Mesenchymal stem cell (in vitro differentiated cells and primary cell): ENCODE data around the gene RHOB.
"Not testable (repeated sequence)": the region's sequence is repeated elsewhere in the genome, so short reads cannot be mapped to it uniquely, and the experiment has no call there.

Experiments used
- DNase-seq: peaks from one replicate; pipeline ENCODE4 v3.0.0-alpha.2; 2013
- H2AFZ ChIP-seq: one replicate; pipeline ENCODE4 v1.6.1; 2013; ENCODE audit warnings: low read depth, mild to moderate bottlenecking, control low read depth, inconsistent platforms, low read length, moderate library complexity
- H2AK5ac ChIP-seq: 2 replicates; pipeline ENCODE4 v1.6.1; 2013; ENCODE audit warnings: low read length, moderate library complexity, mild to moderate bottlenecking, inconsistent platforms; ENCODE audit not compliant: severe bottlenecking
- H2BK120ac ChIP-seq: one replicate; pipeline ENCODE4 v1.6.1; 2013; ENCODE audit warnings: low read depth, mild to moderate bottlenecking, inconsistent platforms, low read length, moderate library complexity
- H2BK12ac ChIP-seq, 2 experiments: one replicate each; pipeline ENCODE4 v1.6.1; 2013; ENCODE audit warnings: inconsistent platforms in 2 of 2, low read length in 2 of 2, mild to moderate bottlenecking in 2 of 2, moderate library complexity in 2 of 2, control low read depth in 1 of 2
- H2BK15ac ChIP-seq: one replicate; pipeline ENCODE4 v1.6.1; 2013; ENCODE audit warnings: mild to moderate bottlenecking, low read depth, inconsistent platforms; ENCODE audit not compliant: poor library complexity, severe bottlenecking
- H2BK5ac ChIP-seq: 2 replicates; pipeline ENCODE4 v1.6.1; 2013; ENCODE audit warnings: low read depth, mild to moderate bottlenecking, low read length, control low read depth, inconsistent platforms; ENCODE audit not compliant: poor library complexity, severe bottlenecking
- H3K14ac ChIP-seq, 2 experiments: one replicate each; pipeline ENCODE4 v1.6.1; 2013; ENCODE audit warnings: inconsistent platforms in 2 of 2, low read length in 2 of 2, control low read depth in 1 of 2, mild to moderate bottlenecking in 1 of 2, moderate library complexity in 1 of 2
- H3K18ac ChIP-seq, 2 experiments: one replicate each; pipeline ENCODE4 v1.6.1; 2013; ENCODE audit warnings: inconsistent platforms in 2 of 2, low read length in 2 of 2, control low read depth in 1 of 2, low read depth in 1 of 2, mild to moderate bottlenecking in 1 of 2
- H3K23ac ChIP-seq, 2 experiments: one replicate each; pipeline ENCODE4 v1.6.1; 2013; ENCODE audit warnings: inconsistent platforms in 2 of 2, low read length in 2 of 2, mild to moderate bottlenecking in 2 of 2, moderate library complexity in 2 of 2, control low read depth in 1 of 2
- H3K27ac ChIP-seq: 2 replicates; pipeline ENCODE4 v1.5.1; 2013; ENCODE audit warnings: mild to moderate bottlenecking, moderate library complexity, low read length, control low read depth, inconsistent platforms; ENCODE audit not compliant: poor library complexity, severe bottlenecking
- H3K27me3 ChIP-seq, 2 experiments: 2 replicates each; pipeline versions ENCODE4 v1.6.1 to v1.7.0; 2013; ENCODE audit warnings: low read length in 2 of 2, mild to moderate bottlenecking in 2 of 2, moderate library complexity in 2 of 2, control low read depth in 1 of 2, inconsistent platforms in 1 of 2; ENCODE audit not compliant: control insufficient read depth in 1 of 2, insufficient read depth in 1 of 2
- H3K36me3 ChIP-seq, 2 experiments: 2 replicates each; pipeline versions ENCODE4 v1.6.1 to v1.7.0; 2013; ENCODE audit warnings: low read length in 2 of 2, control low read depth in 1 of 2, inconsistent platforms in 1 of 2, low read depth in 1 of 2, mild to moderate bottlenecking in 1 of 2; ENCODE audit not compliant: insufficient read depth in 2 of 2, control insufficient read depth in 1 of 2
- H3K4ac ChIP-seq, 2 experiments: one replicate each; pipeline ENCODE4 v1.6.1; 2013; ENCODE audit warnings: inconsistent platforms in 2 of 2, low read length in 2 of 2, mild to moderate bottlenecking in 2 of 2, moderate library complexity in 2 of 2, control low read depth in 1 of 2, low read depth in 1 of 2
- H3K4me1 ChIP-seq: 2 replicates; pipeline ENCODE4 v1.6.1; 2013; ENCODE audit warnings: low read depth, low read length, control low read depth; ENCODE audit not compliant: control insufficient read depth, insufficient read depth
- H3K4me2 ChIP-seq: 2 replicates; pipeline ENCODE4 v1.6.1; 2013; ENCODE audit warnings: low read length, mild to moderate bottlenecking, inconsistent platforms; ENCODE audit not compliant: poor library complexity, severe bottlenecking
- H3K4me3 ChIP-seq, 2 experiments: 2 replicates each; pipeline versions ENCODE4 v1.5.1 to v1.7.0; 2013; ENCODE audit warnings: low read length in 2 of 2, mild to moderate bottlenecking in 2 of 2, control low read depth in 1 of 2, low read depth in 1 of 2; ENCODE audit not compliant: insufficient read depth in 1 of 2
- H3K79me1 ChIP-seq: replicated peaks from 2 replicates; pipeline ENCODE4 v1.6.1; 2013; ENCODE audit warnings: mild to moderate bottlenecking, control low read depth, low read length, inconsistent platforms; ENCODE audit not compliant: poor library complexity, severe bottlenecking
- H3K9ac ChIP-seq: 2 replicates; pipeline ENCODE4 v1.7.0; 2013; ENCODE audit warnings: mild to moderate bottlenecking, low read length, moderate library complexity
- H3K9me3 ChIP-seq: 2 replicates; pipeline ENCODE4 v1.7.0; 2013; ENCODE audit warnings: mild to moderate bottlenecking, low read length; ENCODE audit not compliant: control insufficient read depth
- H4K8ac ChIP-seq: one replicate; pipeline ENCODE4 v1.6.1; 2013; ENCODE audit warnings: inconsistent platforms, mild to moderate bottlenecking, low read length, moderate library complexity
- H4K91ac ChIP-seq: one replicate; pipeline ENCODE4 v1.6.1; 2013; ENCODE audit warnings: mild to moderate bottlenecking, low read length, inconsistent platforms
- WGBS: methylation state at CpG from one replicate; pipeline ENCODE4 v1.1.7; 2013; ENCODE audit warnings: mixed read lengths; 5-methylcytosine and 5-hydroxymethylcytosine counted together

Gene RHOB

GRCh38 chr2:20493095-20493494, 46.2 kb downstream of the RHOB start:
- not testable (repeated sequence) for H3K27ac ChIP-seq, H3K4me2 ChIP-seq, H2BK120ac ChIP-seq, H2AFZ ChIP-seq, DNase-seq, H3K4me3 ChIP-seq, H3K23ac ChIP-seq, H3K18ac ChIP-seq, H4K8ac ChIP-seq, H3K36me3 ChIP-seq, H3K79me1 ChIP-seq, H3K27me3 ChIP-seq, H2BK5ac ChIP-seq, H4K91ac ChIP-seq, H3K9ac ChIP-seq, H3K4ac ChIP-seq, H2BK15ac ChIP-seq, H3K9me3 ChIP-seq, H3K14ac ChIP-seq, H2BK12ac ChIP-seq
- H3K4me1 ChIP-seq = peaks cover 49% of the 10 kb centered on the region
- peak overlapping the region; percentile 21 for H2AK5ac ChIP-seq
- 91% methylated on average over 3 of the region's 3 CpGs for WGBS

- Histone ChIP-seq H2BK15ac (no peak overlapping the region), H3K4ac (no peak overlapping the region), H4K8ac (no peak overlapping the region), H3K27me3 (peaks cover 0 to 2% of the 10 kb centered on the region in 2 experiments), H3K36me3 (no peaks in the 10 kb centered on the region), H3K4me3 (no peak overlapping the region), H3K27ac (peak overlapping the region; percentile 84), H2AFZ (no peak overlapping the region), H2BK12ac (no peak overlapping the region), H3K9ac (no peak overlapping the region), H2BK5ac (peak overlapping the region; percentile 1), H3K14ac (no peak overlapping the region), H3K9me3 (no peaks in the 10 kb centered on the region), H3K4me2 (no peak overlapping the region), H2BK120ac (no peak overlapping the region), H3K18ac (no peak overlapping the region), H2AK5ac (peak overlapping the region; percentile 8), H4K91ac (no peak overlapping the region), H3K4me1 (peaks cover 42% of the 10 kb centered on the region), H3K79me1 (no peaks in the 10 kb centered on the region), H3K23ac (no peak overlapping the region)
- peak; percentile 70 for DNase-seq
- WGBS = 0% methylated on average over 1 of the region's 1 CpG
These were observed 47.4 kb downstream of the RHOB start for GRCh38 chr2:20494241-20494640.

- Histone ChIP-seq H3K4me3 (no peak overlapping the region), H3K9ac (no peak overlapping the region), H3K18ac (peak overlapping the region; percentile 52 to 71), H3K36me3 (no peaks in the 10 kb centered on the region), H3K23ac (no peak overlapping the region), H2AFZ (no peak overlapping the region), H3K4me2 (peak overlapping the region; percentile 48), H3K4ac (no peak overlapping the region), H2AK5ac (peak overlapping the region; percentile 74), H3K27ac (peak overlapping the region; percentile 69), H4K91ac (no peak overlapping the region), H3K9me3 (no peaks in the 10 kb centered on the region), H3K79me1 (no peaks in the 10 kb centered on the region), H3K14ac (peak overlapping the region in 1 of 2 experiments; percentile 19), H4K8ac (no peak overlapping the region), H2BK120ac (no peak overlapping the region), H2BK15ac (no peak overlapping the region), H2BK12ac (peak overlapping the region; percentile 18 to 95), H3K27me3 (no peaks in the 10 kb centered on the region), H2BK5ac (peak overlapping the region; percentile 1), H3K4me1 (peaks cover 30% of the 10 kb centered on the region)
- DNase-seq = peak; percentile 78
- 72% methylated on average over 9 of the region's 10 CpGs for WGBS
These were observed 49.4 kb downstream of the RHOB start for GRCh38 chr2:20496076-20496872.

- 84% methylated on average over 11 of the region's 11 CpGs for WGBS
These were observed 50.1 kb downstream of the RHOB start for GRCh38 chr2:20496942-20497341.

More at GRCh38 chr2:20496942-20497341, 50.1 kb downstream of the RHOB start:
- no peak overlapping the region for H2BK5ac ChIP-seq
- no peak overlapping the region for H3K23ac ChIP-seq
- H2BK15ac ChIP-seq = no peak overlapping the region
- peaks cover 26% of the 10 kb centered on the region for H3K4me1 ChIP-seq
- H3K4me3 ChIP-seq = no peak overlapping the region
- H3K4me2 ChIP-seq = no peak overlapping the region
- H2AK5ac ChIP-seq = peak overlapping the region; percentile 74
- peak overlapping the region in 1 of 2 experiments; percentile 5 for H3K18ac ChIP-seq
- peak overlapping the region; percentile 4 for H2BK12ac ChIP-seq
- H2BK120ac ChIP-seq = no peak overlapping the region
- H2AFZ ChIP-seq = no peak overlapping the region
- no peaks in the 10 kb centered on the region for H3K9me3 ChIP-seq
- no peak overlapping the region for H4K91ac ChIP-seq
- no peaks in the 10 kb centered on the region for H3K79me1 ChIP-seq
- no peak overlapping the region for H3K4ac ChIP-seq
- no peaks in the 10 kb centered on the region for H3K27me3 ChIP-seq
- no peak overlapping the region for H3K9ac ChIP-seq
- H3K27ac ChIP-seq = no peak overlapping the region
- no peak overlapping the region for H4K8ac ChIP-seq
- H3K14ac ChIP-seq = no peak overlapping the region
- no peaks in the 10 kb centered on the region for H3K36me3 ChIP-seq
- DNase-seq = no peak
